Renal cortical epithelial cell (primary cell): Measurements from ENCODE around the gene PRPF6. TPM values are rescaled to one million over a fixed set of nuclear protein-coding genes. Genes with fewer than 3 reads are reported as not detected.
A peak's percentile ranks its signal among the peaks of the same experiment; 100 is the strongest.

Source experiments
- DNase-seq: peaks from one replicate; pipeline ENCODE4 v3.0.0-alpha.2; 2011; ENCODE audit warnings: low read depth
- total RNA-seq: library from RNA; depleted of rRNA; stranded (reverse); fragments of >200 nt; gene quantifications from 2 replicates; pipeline ENCODE4 v1.2.3, GENCODE V29; 2014

Gene PRPF6
- total RNA-seq, 1 donor from 2014 or later = 94.5 TPM

- no peak for DNase-seq
Observed at GRCh38 chr20:63945031-63945658, 35.8 kb upstream of the PRPF6 start.

DNA sequence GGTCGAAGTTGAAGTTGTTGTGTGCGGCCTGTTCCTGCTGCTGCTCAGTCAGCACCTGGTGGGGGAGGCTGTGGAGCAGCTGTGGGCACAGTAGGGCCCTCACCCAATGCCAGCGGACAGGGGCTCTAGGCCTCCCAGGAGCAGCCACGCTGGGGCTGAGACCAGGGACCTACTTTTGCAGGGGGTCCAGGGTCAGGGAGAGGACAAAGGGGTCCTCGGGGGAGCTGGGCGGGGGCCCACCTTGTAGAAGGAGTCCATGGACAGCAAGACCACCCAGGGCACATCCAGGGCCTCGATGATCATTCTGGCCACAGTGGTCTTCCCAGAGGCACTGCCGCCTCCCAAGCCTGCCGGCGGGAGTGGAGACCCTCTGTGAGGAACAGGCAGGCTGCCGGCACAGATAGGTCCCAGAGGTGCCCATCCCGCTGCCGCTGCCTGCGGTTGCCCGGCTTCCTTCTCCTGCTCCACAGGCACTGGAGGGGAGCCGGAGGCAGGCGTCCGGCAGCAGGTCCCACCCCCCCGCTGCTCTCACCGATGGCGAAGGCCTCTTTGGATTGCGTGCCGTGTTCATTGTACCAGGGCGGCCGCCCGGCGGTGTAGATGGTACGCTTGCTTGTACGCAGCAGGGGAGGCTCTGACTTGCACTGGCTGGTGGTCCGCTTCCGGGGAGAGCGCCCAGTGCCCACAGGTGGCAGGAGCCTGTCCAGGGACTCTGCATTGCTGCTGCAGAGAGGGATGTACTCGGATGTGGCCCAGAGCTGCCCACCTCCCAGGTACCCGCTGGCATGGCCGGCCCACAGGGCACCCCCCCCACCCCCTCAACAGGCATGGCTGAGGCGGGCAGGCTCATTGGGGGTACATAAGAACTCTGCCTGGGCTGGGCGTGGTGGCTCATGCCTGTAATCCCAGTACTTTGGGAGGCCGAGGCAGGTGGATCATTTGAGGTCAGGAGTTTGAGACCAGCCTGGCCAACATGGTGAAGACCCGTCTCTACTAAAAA is 34.7 kb upstream of the PRPF6 start:
- DNase-seq = no peak

GRCh38 chr20:63946986-63947637 is 33.8 kb upstream of the PRPF6 start:
- DNase-seq = no peak

DNA sequence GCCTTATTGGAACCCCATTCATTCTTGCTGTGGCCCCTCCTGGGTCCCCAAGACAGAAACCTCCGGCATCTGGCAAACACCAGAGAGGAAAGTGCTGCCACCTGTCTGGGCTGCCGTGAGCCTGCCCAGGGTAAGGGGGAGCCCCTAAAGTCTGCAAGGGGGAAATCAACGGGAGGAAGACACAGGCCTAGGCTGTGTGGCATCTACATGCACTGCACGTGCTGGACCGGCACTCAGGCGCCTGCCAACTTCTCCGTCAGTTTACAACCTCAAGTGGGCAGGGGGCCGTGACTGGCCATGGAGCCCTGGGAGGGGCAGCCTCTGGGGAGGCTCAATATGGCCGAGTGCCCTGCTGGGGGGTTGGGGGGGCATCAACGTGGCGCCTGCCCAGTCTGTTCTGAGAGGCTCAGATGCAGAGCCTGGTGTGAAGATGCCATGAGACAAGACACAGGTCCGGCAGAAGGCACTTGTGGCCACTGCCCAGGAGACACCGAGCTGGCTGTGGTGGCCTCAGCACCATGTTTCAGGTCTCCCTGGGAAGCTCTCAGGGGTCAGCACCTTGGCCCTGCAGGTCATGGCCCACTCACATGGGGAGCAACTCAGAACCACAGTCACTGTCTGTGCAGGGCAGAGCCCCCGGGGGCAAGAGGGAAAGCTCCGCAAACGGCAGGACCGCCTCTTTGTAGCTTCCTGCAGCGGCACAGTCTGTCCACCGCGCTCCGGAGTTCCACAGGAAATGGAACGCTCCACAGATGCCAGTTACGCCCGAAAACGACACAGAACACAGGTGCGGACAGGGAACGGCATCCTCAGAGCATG is 33.1 kb upstream of the PRPF6 start:
- DNase-seq = no peak

DNA sequence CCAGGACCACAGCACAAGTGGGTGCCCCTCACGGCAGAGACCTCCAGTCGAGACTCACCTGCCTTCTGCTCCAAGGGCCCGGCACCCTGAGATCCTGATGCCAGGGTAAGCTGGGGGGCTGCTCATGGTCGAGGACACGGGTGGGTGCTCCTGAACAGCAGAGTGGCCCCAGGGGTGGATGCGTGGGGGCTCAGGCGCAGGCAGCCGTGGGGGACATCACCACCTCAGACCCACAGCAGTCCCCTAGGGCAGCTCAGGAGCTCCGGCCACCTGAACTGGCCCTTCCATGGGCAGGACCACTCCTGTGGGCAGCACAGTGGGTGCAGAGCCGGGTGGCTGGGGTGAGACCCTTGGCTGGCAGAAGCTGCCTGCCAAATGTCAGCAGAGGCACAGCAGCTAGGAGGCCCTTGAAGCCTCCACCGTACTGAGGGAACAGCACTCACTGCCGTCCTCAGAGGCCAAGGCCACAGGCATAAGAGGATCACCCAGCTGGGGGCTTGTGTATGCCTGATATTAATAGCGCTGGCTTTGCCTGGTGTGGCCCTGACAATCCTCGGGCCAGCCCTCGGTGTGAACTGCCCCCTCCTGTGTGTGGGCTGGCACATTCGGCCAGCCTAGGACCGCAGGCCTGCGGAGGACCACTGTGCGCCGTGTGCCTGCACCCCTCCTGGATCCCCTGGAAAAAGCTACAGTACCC is 30.1 kb upstream of the PRPF6 start:
- DNase-seq = no peak

GRCh38 chr20:63951398-63952209 is 29.3 kb upstream of the PRPF6 start:
- DNase-seq = no peak

DNA sequence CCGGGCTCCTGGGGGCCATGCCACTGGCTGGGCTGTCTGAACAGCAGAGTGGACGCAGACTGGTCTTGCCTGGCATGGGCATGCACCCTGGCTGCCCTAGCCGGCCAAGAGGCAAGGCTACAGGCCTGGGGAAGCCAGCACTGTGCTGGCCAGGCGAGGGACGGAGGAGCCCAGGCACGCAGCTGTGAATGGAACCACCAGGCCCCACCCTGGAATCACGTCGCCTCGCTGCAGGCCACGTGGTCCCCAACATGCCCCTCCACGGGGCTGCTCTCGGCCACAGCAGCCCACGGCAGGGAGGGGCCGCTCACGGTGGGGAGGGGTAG is 28.8 kb upstream of the PRPF6 start:
- DNase-seq = no peak

DNA sequence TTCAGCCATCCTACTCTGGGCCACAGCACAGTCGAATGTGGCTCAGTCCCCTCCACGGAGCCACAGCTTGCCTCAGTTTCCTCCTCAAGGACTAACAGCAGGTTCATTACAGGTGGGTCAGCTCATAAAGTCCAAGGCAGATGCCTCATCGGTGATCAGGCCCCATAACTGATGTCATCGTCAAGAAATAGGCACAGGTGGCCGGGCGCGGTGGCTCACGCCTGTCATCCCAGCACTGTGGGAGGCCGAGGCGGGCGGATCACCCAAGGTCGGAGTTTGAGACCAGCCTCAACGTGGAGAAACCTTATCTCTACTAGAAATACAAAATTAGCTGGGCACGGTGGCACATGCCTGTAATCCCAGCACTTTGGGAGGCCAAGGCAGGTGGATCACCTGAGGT is 28.2 kb upstream of the PRPF6 start:
- DNase-seq = no peak

- no peak for DNase-seq
Observed at GRCh38 chr20:63953764-63954429, 27.0 kb upstream of the PRPF6 start.

DNA sequence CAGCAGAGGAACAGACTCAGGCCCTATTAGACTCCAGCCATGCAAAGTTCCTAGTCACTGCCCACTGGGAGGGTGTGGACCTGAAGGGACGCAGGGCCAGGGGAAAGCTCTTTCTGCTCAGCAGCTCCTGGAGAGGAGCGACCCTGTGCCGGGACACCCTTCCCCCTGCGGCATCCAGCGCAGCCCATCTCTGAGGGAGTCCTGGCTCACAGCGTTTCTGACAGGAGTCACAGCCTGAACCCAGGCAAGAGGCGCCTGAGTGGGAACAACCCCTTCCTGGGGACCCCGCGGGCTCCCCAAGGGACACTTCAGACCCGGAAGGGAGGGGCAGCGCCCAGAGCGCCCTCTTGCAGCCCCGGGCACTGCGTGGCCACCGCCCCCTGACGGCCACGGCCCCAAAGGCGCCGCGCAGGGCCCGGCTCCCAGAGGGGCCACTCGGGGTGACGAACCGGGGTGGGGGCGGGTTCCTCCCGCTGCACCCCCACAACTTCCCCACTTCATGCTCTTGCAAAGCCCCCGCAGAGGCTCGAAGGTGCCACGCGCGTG is 25.6 kb upstream of the PRPF6 start:
- DNase-seq = peak; percentile 9

- DNase-seq = peak; percentile 69
Observed at GRCh38 chr20:63955827-63956663, 24.9 kb upstream of the PRPF6 start, which contains the start of gene UCKL1. UCKL1 (minus strand) TSS chr20:63956416; CDS start chr20:63956372, 44 bp downstream.

- no peak for DNase-seq
Observed at GRCh38 chr20:63956664-63957003, 24.3 kb upstream of the PRPF6 start.

GRCh38 chr20:63957004-63957689 is 23.8 kb upstream of the PRPF6 start:
- peak; percentile 34 for DNase-seq

- DNase-seq = no peak
Observed at GRCh38 chr20:63957690-63958441, 23.1 kb upstream of the PRPF6 start.

- no peak for DNase-seq
Observed at GRCh38 chr20:63958471-63958870, 22.5 kb upstream of the PRPF6 start.

DNA sequence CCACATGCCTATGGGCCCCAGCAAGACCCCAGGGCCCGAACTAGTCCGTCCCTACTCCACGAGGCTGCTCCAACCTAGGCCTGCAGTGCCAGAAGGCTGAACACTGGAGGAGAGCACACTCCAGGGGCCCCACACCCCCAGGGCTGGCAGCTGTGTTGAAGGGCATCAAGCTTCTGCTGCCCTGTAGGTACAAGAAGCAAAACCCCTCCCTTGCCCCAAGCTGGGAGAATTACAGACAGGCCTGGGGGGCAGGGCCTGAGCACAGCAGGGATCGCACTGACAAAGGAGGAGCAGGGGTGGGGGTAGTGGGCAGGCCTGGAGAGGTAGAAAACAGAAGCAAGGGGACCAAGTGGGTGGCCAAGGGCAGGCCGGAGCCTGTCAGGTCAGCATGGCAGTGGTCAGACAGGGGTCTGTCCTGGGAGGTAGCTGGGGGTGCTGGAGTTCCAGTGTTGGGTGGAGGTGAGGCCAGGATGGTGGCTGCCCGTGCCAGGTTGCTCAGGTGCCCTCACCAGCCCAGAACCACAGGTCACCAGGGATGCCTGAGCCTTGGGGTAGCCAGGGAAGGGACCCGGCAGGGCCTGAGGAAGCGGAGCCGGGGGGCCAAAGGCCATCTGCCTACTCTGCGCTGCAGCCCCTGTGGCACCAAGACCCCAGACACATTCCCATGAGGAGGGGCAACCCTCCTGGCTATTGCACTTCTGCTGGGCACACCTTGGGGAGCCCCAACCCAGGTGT is 21.8 kb upstream of the PRPF6 start:
- no peak for DNase-seq

- no peak for DNase-seq
Observed at GRCh38 chr20:63959699-63960075, 21.2 kb upstream of the PRPF6 start.
